Airway epithelial cell (primary cell): ENCODE measurements around the gene PFDN6. TPM values are rescaled to one million over a fixed set of nuclear protein-coding genes. Genes with fewer than 3 reads are reported as not detected.

Experiments used
- total RNA-seq: library from RNA; depleted of rRNA; stranded (reverse); fragments of >200 nt; gene quantifications from 2 replicates; pipeline ENCODE4 v1.2.3, GENCODE V29; 2015

The PFDN6 gene
- 65.0 and 99.5 TPM in 2 replicates for total RNA-seq

DNA sequence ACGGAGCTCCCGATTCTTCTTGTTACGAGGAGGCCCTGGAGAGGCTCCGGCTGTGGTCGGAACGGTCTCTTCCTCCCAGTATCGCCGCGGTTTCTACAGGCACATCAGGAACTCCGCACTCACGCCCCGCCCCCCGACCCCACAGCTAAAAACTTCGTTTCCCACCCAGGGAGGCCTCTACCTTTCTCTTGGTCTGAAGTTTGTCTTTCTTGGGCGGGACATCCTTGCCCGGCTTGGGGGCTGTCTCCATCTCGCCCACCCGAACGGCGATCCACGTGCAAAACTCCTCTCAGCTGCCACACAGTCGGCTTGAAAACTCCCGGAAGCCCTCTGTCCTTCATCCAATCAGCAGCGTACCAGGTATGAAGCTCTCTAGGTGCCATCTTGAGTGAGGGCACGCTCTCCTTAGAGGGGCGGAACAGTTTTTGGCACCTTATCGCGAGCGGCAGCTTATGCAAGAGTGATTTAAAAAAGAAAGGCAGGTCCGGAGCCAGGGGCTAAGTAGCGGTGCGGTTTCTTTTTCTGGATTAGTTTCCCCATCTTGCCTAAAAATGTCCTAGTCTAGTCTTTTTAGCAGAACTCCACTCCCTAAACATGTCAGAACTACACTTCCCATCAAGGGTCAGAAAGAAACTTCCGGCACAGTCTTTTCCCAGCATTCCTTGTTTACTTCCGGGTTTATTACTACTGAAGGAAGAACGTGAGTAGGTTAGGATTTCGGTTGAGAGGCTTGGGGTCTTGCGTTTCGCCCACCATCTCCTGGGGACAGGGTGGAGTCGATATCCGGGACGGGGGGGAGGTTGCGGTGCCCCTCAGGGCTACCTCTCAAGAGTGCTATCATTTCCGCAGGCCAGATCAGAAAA, at the start of gene PFDN6, which contains the start of gene WDR46:
Gene PFDN6 (plus strand): TSS at position 681 of the 863 bp plus-strand sequence. CDS start 256 bp downstream, outside the sequence.
Gene WDR46 (minus strand): TSS at position 319 of the 863 bp plus-strand sequence. CDS start 69 bp downstream, at position 250.

DNA sequence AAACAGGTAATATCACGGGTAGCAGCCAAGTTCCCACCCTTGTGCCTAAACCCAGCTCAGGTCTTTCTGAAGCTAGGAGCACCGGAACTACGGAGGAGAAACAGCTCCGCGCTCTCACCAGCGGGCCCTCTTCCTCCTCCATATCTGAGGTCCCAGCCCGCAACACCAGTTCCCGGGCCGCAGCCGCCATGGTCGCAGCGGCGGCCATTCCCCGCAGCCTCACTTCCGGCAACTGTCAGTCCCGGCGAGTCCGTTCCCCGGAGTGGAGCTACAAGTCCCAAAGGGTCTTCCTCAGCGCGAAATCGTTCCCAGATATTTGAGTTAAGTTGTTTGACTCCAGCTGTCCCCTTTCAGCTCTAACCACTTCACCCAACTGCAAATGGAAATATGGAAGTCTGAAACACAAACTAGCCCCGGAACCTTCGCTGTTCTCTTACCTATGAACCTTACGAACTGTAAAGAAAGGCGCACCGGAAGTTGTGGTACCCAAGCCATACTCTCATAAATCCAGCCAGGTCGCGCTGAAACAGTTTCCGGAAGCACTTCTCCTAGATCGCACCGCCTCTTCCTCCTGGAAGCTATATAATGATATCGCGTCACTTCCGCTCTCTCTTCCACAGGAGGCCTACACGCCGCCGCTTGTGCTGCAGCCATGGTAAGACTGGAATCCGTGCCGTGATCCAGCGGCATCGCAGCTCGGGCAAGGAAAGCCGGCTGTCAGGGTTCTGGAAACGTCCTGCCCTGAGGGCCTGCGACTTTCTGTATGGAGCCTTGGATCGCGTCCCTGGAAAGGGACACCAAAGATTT, 17.7 kb upstream of the PFDN6 start, which contains the start of the genes RPS18 and VPS52:
Gene RPS18 (plus strand): TSS at position 608 of the 807 bp plus-strand sequence. CDS start 45 bp downstream, at position 653.
Gene VPS52 (minus strand): TSS at position 409 of the 807 bp plus-strand sequence. CDS start 201 bp downstream, at position 208.

DNA sequence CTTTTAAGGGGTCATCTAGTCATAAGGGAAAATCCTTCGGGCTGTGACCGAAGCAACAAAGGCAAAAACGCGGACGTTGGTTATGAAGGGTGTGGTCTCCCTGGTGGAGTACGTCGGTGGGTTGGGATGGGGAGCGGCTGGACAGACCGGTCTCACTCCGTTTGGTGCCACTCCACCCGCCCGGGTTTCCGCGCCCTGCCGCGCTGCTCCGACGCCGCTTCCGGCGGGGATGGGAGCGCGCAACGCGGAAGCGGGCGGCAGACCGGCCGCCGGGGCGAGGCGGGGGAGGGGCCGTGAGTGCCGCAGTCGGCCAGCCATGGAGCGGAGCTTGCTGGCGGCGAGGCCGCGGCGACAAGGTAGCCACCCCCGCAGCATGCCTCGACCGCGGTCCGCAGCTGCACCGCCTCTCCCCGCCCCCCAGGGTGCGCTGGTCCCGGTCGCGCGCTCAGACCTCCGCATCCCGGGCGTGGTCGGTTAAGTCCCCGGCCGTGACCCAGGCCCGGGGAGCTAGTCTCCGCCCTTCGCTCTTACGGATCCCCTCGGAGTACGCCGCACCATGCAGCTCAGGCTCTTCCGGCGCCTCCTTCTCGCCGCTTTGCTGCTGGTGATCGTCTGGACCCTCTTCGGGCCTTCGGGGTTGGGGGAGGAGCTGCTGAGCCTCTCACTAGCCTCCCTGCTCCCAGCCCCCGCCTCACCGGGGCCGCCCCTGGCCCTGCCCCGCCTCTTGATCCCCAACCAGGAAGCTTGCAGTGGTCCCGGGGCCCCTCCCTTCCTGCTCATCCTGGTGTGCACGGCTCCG, 12.3 kb upstream of the PFDN6 start, which contains the start of gene B3GALT4:
Gene B3GALT4 (plus strand): TSS at position 260 of the 799 bp plus-strand sequence. CDS start 297 bp downstream, at position 557.

DNA sequence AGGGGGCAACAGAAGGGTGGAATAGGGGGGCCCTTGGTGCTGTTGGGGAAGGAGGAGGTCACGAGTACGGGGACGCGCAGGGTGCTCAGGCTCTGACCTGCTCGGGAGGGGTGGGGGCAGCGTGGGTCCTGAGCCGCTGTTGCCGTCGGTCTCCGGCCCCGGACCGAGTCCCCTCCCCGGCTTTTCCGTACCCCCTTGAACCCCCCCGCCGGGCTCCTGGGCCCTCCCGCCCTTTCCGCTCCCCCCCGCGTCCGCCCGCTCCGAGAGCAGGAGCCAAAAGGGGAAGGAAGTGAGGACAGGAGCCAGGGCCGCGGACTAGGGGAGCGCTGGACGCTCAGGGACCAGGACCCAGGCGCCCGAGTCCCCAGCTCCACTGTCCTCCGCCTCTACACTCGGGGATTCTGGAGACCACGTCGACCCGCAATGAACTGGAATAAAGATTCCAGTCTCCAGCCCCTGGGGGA, 9.4 kb downstream of the PFDN6 start, which contains the start of gene RGL2:
Gene RGL2 (minus strand): TSS at position 170 of the 464 bp plus-strand sequence. CDS start 332 bp downstream, outside the sequence.

DNA sequence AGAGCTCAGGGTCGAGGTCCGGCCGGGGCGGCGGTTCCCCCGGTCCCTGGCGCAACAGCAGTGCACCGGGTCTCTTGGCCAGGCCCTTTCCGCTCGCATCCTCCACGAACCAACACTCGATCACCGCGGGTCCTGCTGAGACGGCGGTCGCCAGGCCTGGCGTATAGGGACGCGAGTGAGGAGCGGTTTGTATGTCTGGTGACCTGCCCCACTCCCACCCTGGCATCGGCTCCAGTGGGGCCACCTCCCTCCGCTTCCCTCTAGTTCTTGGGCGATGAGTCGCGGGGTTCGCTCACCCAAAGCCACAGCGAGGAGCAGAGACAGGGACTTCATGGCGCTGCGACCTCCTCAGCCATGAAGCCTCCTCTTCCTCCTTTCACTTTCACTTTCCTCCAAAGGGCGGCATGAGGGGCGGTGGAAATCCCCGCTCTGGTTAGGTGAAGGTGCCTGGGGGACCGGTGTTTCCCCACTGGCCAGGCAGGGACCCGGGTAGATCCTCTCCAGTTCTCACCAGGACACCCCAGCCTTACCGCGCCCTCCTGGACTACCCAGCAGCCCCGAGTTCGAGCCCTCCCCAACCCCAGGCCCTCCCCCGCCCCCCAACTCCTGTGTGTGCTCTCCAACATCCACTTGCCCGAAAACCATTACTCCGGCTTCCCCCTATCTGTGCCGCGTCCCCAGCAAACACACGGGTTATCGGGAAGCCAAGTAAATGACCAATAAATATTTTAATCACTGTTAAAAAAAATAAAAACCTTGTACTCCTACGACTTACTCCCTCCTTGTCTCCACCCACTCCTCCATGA, 24.5 kb downstream of the PFDN6 start, which contains the start of gene TAPBP:
Gene TAPBP (minus strand): TSS at position 370 of the 806 bp plus-strand sequence. CDS start 37 bp downstream, at position 333.

DNA sequence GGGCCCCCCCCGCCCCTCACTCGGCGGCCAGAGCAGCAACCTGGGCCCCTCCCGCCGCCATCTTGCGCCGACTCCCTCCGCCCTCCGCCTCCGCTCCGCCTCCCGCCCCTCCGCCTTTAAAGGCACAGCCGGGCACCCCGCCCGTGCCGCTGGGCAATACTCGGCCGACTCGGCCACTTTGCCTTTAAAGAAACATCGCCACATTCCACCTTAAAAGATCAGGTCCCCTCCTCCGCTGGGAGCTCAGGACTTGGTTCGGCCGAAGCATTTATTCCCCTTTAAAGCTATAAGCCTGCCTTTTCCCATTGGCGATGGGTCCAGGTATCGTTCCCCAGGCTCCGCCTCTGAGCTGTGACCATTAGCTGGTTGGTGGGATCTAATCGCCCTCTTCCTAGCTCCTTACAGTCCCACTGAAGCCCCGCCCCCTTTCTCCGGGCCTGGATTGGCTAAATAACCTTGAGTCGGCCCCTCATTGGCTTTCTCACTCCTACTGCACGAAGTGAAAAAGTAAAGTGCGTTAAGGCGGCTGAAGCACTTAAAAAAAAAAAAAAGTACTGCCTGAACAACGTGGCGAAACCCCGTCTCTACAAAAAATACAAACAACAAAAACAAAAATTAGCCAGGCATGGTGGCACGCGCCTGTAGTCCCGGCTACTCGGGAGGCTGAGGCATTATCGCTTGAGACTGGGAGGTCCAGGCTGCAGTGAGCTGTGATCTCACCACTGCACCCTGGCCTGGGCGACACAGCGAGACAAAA, 28.4 kb downstream of the PFDN6 start, which contains the start of gene ZBTB22:
Gene ZBTB22 (minus strand): TSS at position 76 of the 757 bp plus-strand sequence. CDS start 828 bp downstream, outside the sequence.

Other genes with a start within 250 kb of the PFDN6 start
- not detected in 2 replicates for gene HLA-DPA1, start 216.0 kb upstream of the PFDN6 start, total RNA-seq
- gene HLA-DPB1, start 213.6 kb upstream of the PFDN6 start, total RNA-seq, result 0.93 TPM in 1 of 2 replicates, not detected in the other
- 0.07 TPM in 1 of 2 replicates, not detected in the other for gene COL11A2, start 97.1 kb upstream of the PFDN6 start, total RNA-seq
- 14.9 and 17.1 TPM in 2 replicates for gene RXRB, start 88.9 kb upstream of the PFDN6 start, total RNA-seq
- 84.8 and 88.7 TPM in 2 replicates for gene SLC39A7, start 88.7 kb upstream of the PFDN6 start, total RNA-seq
- 28.8 and 35.9 TPM in 2 replicates for gene HSD17B8, start 84.9 kb upstream of the PFDN6 start, total RNA-seq
- 14.3 and 16.4 TPM in 2 replicates for gene RING1, start 81.1 kb upstream of the PFDN6 start, total RNA-seq
- gene VPS52, start 17.7 kb upstream of the PFDN6 start, total RNA-seq, result 20.4 and 33.0 TPM in 2 replicates
- gene RPS18, start 17.5 kb upstream of the PFDN6 start, total RNA-seq, result 3,725 and 4,247 TPM in 2 replicates
- gene B3GALT4, start 12.5 kb upstream of the PFDN6 start, total RNA-seq, result 8.2 and 8.7 TPM in 2 replicates
- 58.8 and 63.2 TPM in 2 replicates for gene WDR46, start 362 bp upstream of the PFDN6 start, total RNA-seq
- gene RGL2, start 9.3 kb downstream of the PFDN6 start, total RNA-seq, result 50.0 and 58.6 TPM in 2 replicates
- 73.3 and 78.8 TPM in 2 replicates for gene TAPBP, start 24.5 kb downstream of the PFDN6 start, total RNA-seq
- gene ZBTB22, start 28.1 kb downstream of the PFDN6 start, total RNA-seq, result 11.3 and 15.0 TPM in 2 replicates
- gene DAXX, start 33.4 kb downstream of the PFDN6 start, total RNA-seq, result 38.4 and 41.6 TPM in 2 replicates
- 31.2 and 38.2 TPM in 2 replicates for gene KIFC1, start 102.2 kb downstream of the PFDN6 start, total RNA-seq
- gene PHF1, start 121.4 kb downstream of the PFDN6 start, total RNA-seq, result 12.5 and 17.6 TPM in 2 replicates
- gene CUTA, start 128.5 kb downstream of the PFDN6 start, total RNA-seq, result 155 and 228 TPM in 2 replicates
- gene SYNGAP1, start 130.5 kb downstream of the PFDN6 start, total RNA-seq, result 2.1 and 3.5 TPM in 2 replicates
- gene ZBTB9, start 165.0 kb downstream of the PFDN6 start, total RNA-seq, result 3.3 and 5.3 TPM in 2 replicates